Endothelial cell (in vitro differentiated cells): ENCODE measurements around the gene PCGF3. TPM values are rescaled to one million over a fixed set of nuclear protein-coding genes. Genes with fewer than 3 reads are reported as not detected.

ENCODE experiments used
- DNase-seq: peaks from one replicate; pipeline ENCODE4 v3.0.0; 2021; ENCODE audit warnings: low spot score
- H3K27ac Mint-ChIP-seq: one replicate; pipeline ENCODE4 v1.8.0; 2021; ENCODE audit warnings: mixed read lengths, inconsistent platforms; ENCODE audit not compliant: unreplicated experiment
- H3K27me3 Mint-ChIP-seq: one replicate; pipeline ENCODE4 v1.8.0; 2021; ENCODE audit warnings: mild to moderate bottlenecking, moderate library complexity, mixed read lengths, inconsistent platforms; ENCODE audit not compliant: unreplicated experiment
- H3K36me3 Mint-ChIP-seq: one replicate; pipeline ENCODE4 v1.8.0; 2021; ENCODE audit warnings: mild to moderate bottlenecking, low read depth, mixed read lengths, inconsistent platforms; ENCODE audit not compliant: unreplicated experiment
- H3K4me1 Mint-ChIP-seq: one replicate; pipeline ENCODE4 v1.8.0; 2021; ENCODE audit warnings: mild to moderate bottlenecking, mixed read lengths, inconsistent platforms; ENCODE audit not compliant: unreplicated experiment
- H3K4me3 Mint-ChIP-seq: one replicate; pipeline ENCODE4 v1.8.0; 2021; ENCODE audit warnings: mild to moderate bottlenecking, mixed read lengths, inconsistent platforms; ENCODE audit not compliant: unreplicated experiment
- H3K9me3 Mint-ChIP-seq: one replicate; pipeline ENCODE4 v1.8.0; 2021; ENCODE audit warnings: mixed read lengths, inconsistent platforms; ENCODE audit not compliant: unreplicated experiment
- CTCF ChIP-seq: fragments of 200-600 bp; sonication (generic); IDR thresholded peaks from one replicate; pipeline ENCODE4 v1.5.0; 2021; ENCODE audit warnings: antibody characterized with exemption; ENCODE audit not compliant: unreplicated experiment
- total RNA-seq: library from RNA; stranded (reverse); fragmentation: NEBNext Ultra II Directional; extraction: Animal tissue kit (Norgen Biotek cat#: 25700); gene quantifications from one replicate; pipeline ENCODE4 v1.2.1, GENCODE V29; 2021; ENCODE audit not compliant: unreplicated experiment

The PCGF3 gene
- total RNA-seq, 1 donor from 2014 or later, result 84.5 TPM

GRCh38 chr4:792626-793092 is 87.0 kb downstream of the PCGF3 start:
- no peak for DNase-seq
- Mint-ChIP-seq H3K4me1 (peaks cover 4% of the 10 kb centered on the region), H3K9me3 (no peaks in the 10 kb centered on the region), H3K36me3 (no peaks in the 10 kb centered on the region), H3K27ac (no peak overlapping the region), H3K4me3 (no peak overlapping the region), H3K27me3 (peaks cover 27% of the 10 kb centered on the region)
- TF ChIP-seq CTCF, result no peak

- Mint-ChIP-seq H3K4me1 (peaks cover 4% of the 10 kb centered on the region), H3K36me3 (no peaks in the 10 kb centered on the region), H3K9me3 (no peaks in the 10 kb centered on the region), H3K27ac (no peak overlapping the region), H3K27me3 (peaks cover 27% of the 10 kb centered on the region), H3K4me3 (no peak overlapping the region)
- no peak for DNase-seq
- no peak for TF ChIP-seq CTCF
These were observed 87.6 kb downstream of the PCGF3 start for GRCh38 chr4:793093-793861.

- Mint-ChIP-seq H3K27me3 (peaks cover 24% of the 10 kb centered on the region), H3K4me1 (peaks cover 4% of the 10 kb centered on the region), H3K4me3 (no peak overlapping the region), H3K36me3 (no peaks in the 10 kb centered on the region), H3K9me3 (no peaks in the 10 kb centered on the region), H3K27ac (no peak overlapping the region)
- TF ChIP-seq CTCF, result no peak
- no peak for DNase-seq
These were observed 88.4 kb downstream of the PCGF3 start for GRCh38 chr4:793941-794621.

GRCh38 chr4:794900-795725 is 89.5 kb downstream of the PCGF3 start:
- peaks cover 4% of the 10 kb centered on the region for H3K4me1 Mint-ChIP-seq
- H3K9me3 Mint-ChIP-seq, result no peaks in the 10 kb centered on the region
- DNase-seq, result no peak
- H3K27ac Mint-ChIP-seq, result no peak overlapping the region
- no peak for TF ChIP-seq CTCF
- H3K27me3 Mint-ChIP-seq, result peaks cover 24% of the 10 kb centered on the region
- H3K4me3 Mint-ChIP-seq, result no peak overlapping the region
- H3K36me3 Mint-ChIP-seq, result no peaks in the 10 kb centered on the region
